ENCODE results near the gene PEX12. TPM values are rescaled to one million over a fixed set of nuclear protein-coding genes. Genes with fewer than 3 reads are reported as not detected.

PEX12 gene
- total RNA-seq = 1 to 10 TPM; 4.1 to 9.0 (median 5.0) TPM

DNA sequence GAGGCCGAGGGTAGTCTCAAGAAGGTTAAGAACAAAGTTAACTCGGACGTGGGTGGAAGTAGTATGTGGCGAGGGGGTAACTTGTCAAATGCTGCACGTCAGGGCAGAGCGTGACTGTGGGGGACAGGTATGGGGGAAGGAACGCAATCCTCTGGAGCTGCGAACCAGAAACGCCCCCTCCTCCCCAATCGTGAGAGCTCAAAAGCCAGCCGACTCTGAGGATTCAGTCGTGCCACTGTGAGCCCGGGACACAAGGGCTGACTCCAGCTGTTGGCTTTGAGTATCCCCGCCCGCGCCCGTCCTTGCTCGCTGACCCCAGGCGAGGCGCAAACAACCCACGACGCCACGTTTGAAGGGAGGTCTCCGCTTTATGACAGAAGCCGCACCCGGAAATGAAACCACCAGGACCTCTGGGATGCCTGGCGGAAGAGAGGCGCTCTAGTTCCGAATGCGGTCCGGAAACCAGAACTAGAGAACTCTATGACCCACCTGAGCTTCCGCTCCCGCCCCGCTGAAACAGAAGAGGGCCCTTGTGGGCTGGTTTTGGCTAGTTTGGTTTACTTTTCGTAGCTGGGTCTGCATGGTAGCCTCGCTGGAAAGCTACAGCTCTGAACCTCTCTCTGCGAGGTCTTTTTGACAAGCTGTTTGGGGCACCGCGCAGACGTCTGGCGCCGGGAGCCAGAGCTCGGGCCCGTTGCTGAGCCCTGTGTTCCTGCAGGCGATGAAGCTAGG, at the start of gene PEX12:
PEX12 (minus strand) TSS at position 375 of the 732 bp plus-strand sequence. CDS start 550 bp downstream, outside the sequence.
- intact Hi-C loops (cut with DNase I) = no loop called here
- peak within 1 kb of the TSS; percentile 86 to 92 (median 88) for H3K27ac ChIP-seq (replicated peaks in 1 of 4)
- TF ChIP-seq POLR2A (IDR thresholded peaks at IDR 0.05; ENCODE audit: low read depth) (no peak), POLR2AphosphoS5 (IDR thresholded peaks at IDR 0.05) (peak; percentile 89 to 92)
- TF ChIP-seq, protein P1, sequence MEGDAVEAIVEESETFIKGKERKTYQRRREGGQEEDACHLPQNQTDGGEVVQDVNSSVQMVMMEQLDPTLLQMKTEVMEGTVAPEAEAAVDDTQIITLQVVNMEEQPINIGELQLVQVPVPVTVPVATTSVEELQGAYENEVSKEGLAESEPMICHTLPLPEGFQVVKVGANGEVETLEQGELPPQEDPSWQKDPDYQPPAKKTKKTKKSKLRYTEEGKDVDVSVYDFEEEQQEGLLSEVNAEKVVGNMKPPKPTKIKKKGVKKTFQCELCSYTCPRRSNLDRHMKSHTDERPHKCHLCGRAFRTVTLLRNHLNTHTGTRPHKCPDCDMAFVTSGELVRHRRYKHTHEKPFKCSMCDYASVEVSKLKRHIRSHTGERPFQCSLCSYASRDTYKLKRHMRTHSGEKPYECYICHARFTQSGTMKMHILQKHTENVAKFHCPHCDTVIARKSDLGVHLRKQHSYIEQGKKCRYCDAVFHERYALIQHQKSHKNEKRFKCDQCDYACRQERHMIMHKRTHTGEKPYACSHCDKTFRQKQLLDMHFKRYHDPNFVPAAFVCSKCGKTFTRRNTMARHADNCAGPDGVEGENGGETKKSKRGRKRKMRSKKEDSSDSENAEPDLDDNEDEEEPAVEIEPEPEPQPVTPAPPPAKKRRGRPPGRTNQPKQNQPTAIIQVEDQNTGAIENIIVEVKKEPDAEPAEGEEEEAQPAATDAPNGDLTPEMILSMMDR (IDR thresholded peaks at IDR 0.05) = peak in 2 of 3 experiments; percentile 6 to 23
- H3K4me1 ChIP-seq = peaks cover 19 to 25% (median 24%) of the 10 kb centered on the region in 4 donors
- no peaks in the 10 kb centered on the region for H3K9me3 ChIP-seq
- 0% methylated on average over 18 of the region's 45 CpGs for WGBS
- H3K36me3 ChIP-seq = peaks cover 0 to 32% (median 25%) of the 10 kb centered on the region in 4 donors
- no peaks in the 10 kb centered on the region for H3K27me3 ChIP-seq
- peak within 1 kb of the TSS; percentile 72 to 84 (median 75) for H3K4me3 ChIP-seq
- peak; percentile 95 for DNase-seq (ENCODE audit: extremely low spot score)

DNA sequence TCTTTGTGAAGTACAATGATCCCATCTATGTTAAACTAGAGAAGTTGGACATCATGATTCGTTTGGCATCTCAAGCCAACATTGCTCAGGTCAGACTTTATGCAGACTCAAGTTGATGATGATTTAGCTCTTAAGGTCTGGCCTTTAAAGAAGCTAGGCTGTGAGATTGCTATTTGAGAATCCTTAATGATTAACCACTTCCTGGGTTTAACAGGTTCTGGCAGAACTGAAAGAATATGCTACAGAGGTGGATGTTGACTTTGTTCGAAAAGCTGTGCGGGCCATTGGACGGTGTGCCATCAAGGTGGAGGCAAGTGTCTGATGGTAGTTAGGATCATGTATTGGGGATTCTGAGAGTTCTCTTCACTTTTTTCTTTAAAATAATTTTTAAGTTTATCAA, 49.0 kb upstream of the PEX12 start:
- no peaks in the 10 kb centered on the region for H3K9me3 ChIP-seq
- no peak for TF ChIP-seq EP300 (IDR thresholded peaks at IDR 0.05)
- TF ChIP-seq POLR2AphosphoS5 (IDR thresholded peaks at IDR 0.05) = no peak
- TF ChIP-seq POLR2A (IDR thresholded peaks at IDR 0.05; ENCODE audit: low read depth) = no peak
- TF ChIP-seq, protein P1 (IDR thresholded peaks at IDR 0.05) = no peak
- intact Hi-C loops (cut with DNase I) = loop anchor here (10.0 kb wide), 1 partner anchor 57 kb away; no protein-coding TSS in a partner anchor
- peaks cover 42 to 98% (median 67%) of the 10 kb centered on the region in 4 donors for H3K36me3 ChIP-seq
- WGBS = 85% methylated on average over 4 of the region's 4 CpGs
- no peak overlapping the region for H3K4me3 ChIP-seq
- no peaks in the 10 kb centered on the region for H3K4me1 ChIP-seq
- H3K27me3 ChIP-seq = no peaks in the 10 kb centered on the region
- H3K27ac ChIP-seq (replicated peaks in 1 of 4) = no peak overlapping the region
- no peak for DNase-seq (ENCODE audit: extremely low spot score)

DNA sequence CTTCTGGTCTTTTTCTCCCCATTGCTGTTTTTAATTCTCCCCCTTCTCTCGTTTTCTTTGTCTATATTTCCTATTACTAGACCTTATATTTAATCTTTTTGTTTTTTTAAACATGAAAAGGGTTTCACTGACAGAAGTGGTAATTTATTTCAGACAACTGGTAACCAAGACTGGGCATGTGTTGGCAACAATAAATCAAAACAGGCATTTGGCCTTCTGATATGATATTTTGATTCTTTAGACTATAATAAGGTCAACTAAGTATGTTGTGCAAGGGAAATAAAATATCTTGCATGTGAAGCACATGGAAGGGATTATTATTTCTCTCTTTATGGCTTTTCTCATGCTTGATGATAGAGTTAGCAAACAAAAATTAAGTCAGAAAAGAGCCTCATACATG, 43.4 kb upstream of the PEX12 start:
- Histone ChIP-seq H3K4me3 (no peak overlapping the region), H3K27ac (replicated peaks in 1 of 4) (no peak overlapping the region), H3K9me3 (no peaks in the 10 kb centered on the region), H3K4me1 (peaks cover 12 to 16% (median 15%) of the 10 kb centered on the region in 4 donors), H3K36me3 (peaks cover 17 to 67% (median 34%) of the 10 kb centered on the region in 4 donors), H3K27me3 (no peaks in the 10 kb centered on the region)
- intact Hi-C loops (cut with DNase I) = loop anchor here (10.0 kb wide), 1 partner anchor 63 kb away; no protein-coding TSS in a partner anchor
- TF ChIP-seq POLR2A (IDR thresholded peaks at IDR 0.05; ENCODE audit: low read depth) = no peak
- TF ChIP-seq EP300 (IDR thresholded peaks at IDR 0.05) = no peak
- TF ChIP-seq, protein P1 (IDR thresholded peaks at IDR 0.05) = no peak
- no peak for TF ChIP-seq POLR2AphosphoS5 (IDR thresholded peaks at IDR 0.05)
- no peak for DNase-seq (ENCODE audit: extremely low spot score)
- 71% methylated on average over 1 of the region's 1 CpG for WGBS

DNA sequence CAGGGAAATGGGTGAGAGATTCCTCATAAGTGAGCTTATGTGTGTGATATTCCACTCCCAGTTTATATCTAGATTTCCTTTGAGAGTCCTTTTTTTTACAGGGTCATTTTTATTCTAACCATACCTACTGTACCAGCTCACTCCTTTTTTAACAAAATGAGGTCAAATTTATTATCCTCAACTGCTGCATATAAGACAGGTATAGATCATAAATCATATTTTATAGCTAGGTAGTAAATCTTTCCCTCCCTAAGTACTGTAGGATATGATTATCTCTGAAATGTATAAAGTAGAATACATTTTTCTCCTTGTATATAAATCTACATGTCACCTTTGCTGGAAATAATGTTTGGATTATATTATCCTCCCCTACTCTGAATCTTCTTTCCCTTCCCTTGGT, 40.3 kb upstream of the PEX12 start:
- TF ChIP-seq EP300 (IDR thresholded peaks at IDR 0.05) (no peak), POLR2AphosphoS5 (IDR thresholded peaks at IDR 0.05) (no peak), POLR2A (IDR thresholded peaks at IDR 0.05; ENCODE audit: low read depth) (no peak)
- TF ChIP-seq, protein P1 (IDR thresholded peaks at IDR 0.05) = no peak

More for the DNA sequence above, 40.3 kb upstream of the PEX12 start:
- Histone ChIP-seq H3K4me1 (peaks cover 15 to 34% (median 25%) of the 10 kb centered on the region in 4 donors), H3K27me3 (no peaks in the 10 kb centered on the region), H3K4me3 (no peak overlapping the region), H3K36me3 (peaks cover 0 to 45% (median 4%) of the 10 kb centered on the region in 4 donors), H3K9me3 (no peaks in the 10 kb centered on the region), H3K27ac (replicated peaks in 1 of 4) (no peak overlapping the region)
- DNase-seq (ENCODE audit: extremely low spot score) = no peak
- intact Hi-C loops (cut with DNase I) = loop anchor here (10.0 kb wide), 1 partner anchor 196 kb away; no protein-coding TSS in a partner anchor
